OCI-LY1 (cell line): ENCODE measurements around the gene PIWIL4.
"Not testable (repeated sequence)": the region's sequence is repeated elsewhere in the genome, so short reads cannot be mapped to it uniquely, and the experiment has no call there.

Experiments used
- H2AFZ ChIP-seq: fragments of 200-600 bp; sonication (generic), shearing (Covaris generic); 2 replicates; pipeline ENCODE4 v1.6.0; 2014; ENCODE audit warnings: antibody characterized with exemption, mild to moderate bottlenecking, low read length
- H3F3A ChIP-seq: fragments of 200-600 bp; sonication (generic), shearing (Covaris generic); 2 replicates; pipeline ENCODE4 v1.6.0; 2014; ENCODE audit warnings: mild to moderate bottlenecking, antibody characterized with exemption, low read length, moderate library complexity; ENCODE audit not compliant: insufficient read depth
- H3K27ac ChIP-seq: fragments of 200-600 bp; sonication (generic); 2 replicates; pipeline ENCODE4 v1.5.1; 2014; ENCODE audit warnings: low read length, mixed run types, mild to moderate bottlenecking, low read depth; ENCODE audit not compliant: poor library complexity, severe bottlenecking
- H3K27me3 ChIP-seq: fragments of 200-600 bp; sonication (generic); 2 replicates; pipeline ENCODE4 v1.6.0; 2014; ENCODE audit warnings: antibody characterized with exemption, mild to moderate bottlenecking, low read length, moderate library complexity; ENCODE audit not compliant: insufficient read depth
- H3K36me3 ChIP-seq: fragments of 200-600 bp; sonication (generic); 2 replicates; pipeline ENCODE4 v1.6.1; 2014; ENCODE audit warnings: mild to moderate bottlenecking, antibody characterized with exemption, low read length, moderate library complexity, mixed read lengths; ENCODE audit not compliant: insufficient read depth
- H3K4me1 ChIP-seq: fragments of 200-600 bp; sonication (generic); 2 replicates; pipeline ENCODE4 v1.5.1; 2014; ENCODE audit warnings: mild to moderate bottlenecking, low read length, moderate library complexity; ENCODE audit not compliant: insufficient read depth, severe bottlenecking
- H3K4me2 ChIP-seq: fragments of 200-600 bp; sonication (generic), shearing (Covaris generic); 2 replicates; pipeline ENCODE4 v1.6.1; 2014; ENCODE audit warnings: low read length
- H3K4me3 ChIP-seq: fragments of 200-600 bp; sonication (generic); 2 replicates; pipeline ENCODE4 v1.5.1; 2014; ENCODE audit warnings: low read length, low read depth, mild to moderate bottlenecking, mixed read lengths; ENCODE audit not compliant: poor library complexity, severe bottlenecking
- H3K79me2 ChIP-seq: fragments of 200-600 bp; shearing (Covaris generic); 2 replicates; pipeline ENCODE4 v1.6.1; 2016; ENCODE audit warnings: mixed run types, low read length, mixed read lengths; ENCODE audit not compliant: insufficient read depth
- H3K9ac ChIP-seq: fragments of 200-600 bp; sonication (generic), shearing (Covaris generic); 2 replicates; pipeline ENCODE4 v1.6.1; 2014; ENCODE audit warnings: mild to moderate bottlenecking, low read length, mixed read lengths
- H3K9me2 ChIP-seq: fragments of 200-600 bp; sonication (generic), shearing (Covaris generic); 2 replicates; pipeline ENCODE4 v1.6.1; 2014; ENCODE audit warnings: low read depth, mild to moderate bottlenecking, low read length, mixed read lengths
- H3K9me3 ChIP-seq: fragments of 200-600 bp; shearing (Covaris generic); 2 replicates; pipeline ENCODE4 v1.6.1; 2014; ENCODE audit warnings: low read length, mixed read lengths
- H4K20me1 ChIP-seq: fragments of 200-600 bp; sonication (generic), shearing (Covaris generic); 2 replicates; pipeline ENCODE4 v1.6.0; 2016; ENCODE audit warnings: mild to moderate bottlenecking, low read length; ENCODE audit not compliant: insufficient read depth
- CTCF ChIP-seq: fragments of 200-600 bp; sonication (generic), shearing (Covaris generic); IDR thresholded peaks from 2 replicates; pipeline ENCODE4 v1.5.1; 2017; ENCODE audit warnings: mild to moderate bottlenecking, antibody characterized with exemption, low read length, moderate library complexity, mixed read lengths
- EZH2 ChIP-seq: fragments of 200-600 bp; sonication (generic), shearing (Covaris generic); IDR thresholded peaks from 2 replicates; pipeline ENCODE4 v1.8.0; 2017; ENCODE audit warnings: borderline replicate concordance, mixed run types, mild to moderate bottlenecking, antibody characterized with exemption, low read length, moderate library complexity, mixed read lengths

Gene PIWIL4

GRCh38 chr11:94550513-94550912, 16.7 kb upstream of the PIWIL4 start:
- H3K27ac ChIP-seq: no peak overlapping the region
- H3K4me1 ChIP-seq: no peaks in the 10 kb centered on the region
- no peak overlapping the region for H3K9ac ChIP-seq
- H3K9me3 ChIP-seq: no peaks in the 10 kb centered on the region
- no peak overlapping the region for H3K4me2 ChIP-seq
- H3F3A ChIP-seq: no peaks in the 10 kb centered on the region
- no peaks in the 10 kb centered on the region for H3K79me2 ChIP-seq
- H3K27me3 ChIP-seq: no peaks in the 10 kb centered on the region
- H3K4me3 ChIP-seq: no peak overlapping the region
- no peaks in the 10 kb centered on the region for H4K20me1 ChIP-seq
- no peak overlapping the region for H2AFZ ChIP-seq
- no peak for TF ChIP-seq EZH2
- TF ChIP-seq CTCF: no peak
- H3K9me2 ChIP-seq: no peaks in the 10 kb centered on the region
- no peaks in the 10 kb centered on the region for H3K36me3 ChIP-seq

GRCh38 chr11:94553938-94554337, 13.2 kb upstream of the PIWIL4 start:
- Histone ChIP-seq H3K36me3 (no peaks in the 10 kb centered on the region), H3F3A (no peaks in the 10 kb centered on the region), H3K4me1 (no peaks in the 10 kb centered on the region), H3K79me2 (no peaks in the 10 kb centered on the region), H3K9me3 (no peaks in the 10 kb centered on the region), H4K20me1 (no peaks in the 10 kb centered on the region), H3K9ac (no peak overlapping the region), H3K4me3 (no peak overlapping the region), H3K27ac (no peak overlapping the region), H2AFZ (no peak overlapping the region), H3K27me3 (no peaks in the 10 kb centered on the region), H3K4me2 (no peak overlapping the region), H3K9me2 (no peaks in the 10 kb centered on the region)
- TF ChIP-seq CTCF: no peak
- TF ChIP-seq EZH2: no peak

DNA sequence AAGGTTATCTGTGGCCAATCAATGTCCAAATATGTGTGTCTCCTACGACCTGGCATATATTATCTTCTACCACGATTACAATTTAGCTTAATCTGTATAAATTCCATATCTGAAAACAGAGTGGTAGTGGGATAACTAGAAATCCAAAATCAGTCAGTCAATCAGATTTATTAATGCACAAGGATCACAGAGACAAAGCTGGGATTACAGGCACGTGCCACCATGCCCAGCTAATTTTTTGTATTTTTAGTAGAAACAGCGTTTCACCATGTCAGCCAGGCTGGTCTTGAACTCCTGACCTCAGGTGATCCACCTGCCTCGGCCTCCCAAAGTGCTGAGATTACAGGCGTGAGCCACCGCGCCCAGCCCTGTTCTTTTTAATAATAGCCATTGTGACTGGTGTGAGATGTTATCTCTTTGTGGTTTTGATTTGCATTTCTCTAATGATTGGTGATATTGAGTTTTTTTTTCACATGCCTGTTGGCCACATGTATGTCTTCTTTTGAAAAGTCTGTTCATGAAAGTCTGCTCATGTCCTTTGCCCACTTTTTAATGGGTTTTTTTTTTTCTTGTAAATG, 11.3 kb upstream of the PIWIL4 start:
- H3K4me3 ChIP-seq, H3K9me3 ChIP-seq, H3K27ac ChIP-seq, H3F3A ChIP-seq, H3K9me2 ChIP-seq, H3K4me1 ChIP-seq, H4K20me1 ChIP-seq, H3K27me3 ChIP-seq, H3K9ac ChIP-seq, H3K36me3 ChIP-seq, H3K79me2 ChIP-seq, H3K4me2 ChIP-seq, H2AFZ ChIP-seq: not testable (repeated sequence)

DNA sequence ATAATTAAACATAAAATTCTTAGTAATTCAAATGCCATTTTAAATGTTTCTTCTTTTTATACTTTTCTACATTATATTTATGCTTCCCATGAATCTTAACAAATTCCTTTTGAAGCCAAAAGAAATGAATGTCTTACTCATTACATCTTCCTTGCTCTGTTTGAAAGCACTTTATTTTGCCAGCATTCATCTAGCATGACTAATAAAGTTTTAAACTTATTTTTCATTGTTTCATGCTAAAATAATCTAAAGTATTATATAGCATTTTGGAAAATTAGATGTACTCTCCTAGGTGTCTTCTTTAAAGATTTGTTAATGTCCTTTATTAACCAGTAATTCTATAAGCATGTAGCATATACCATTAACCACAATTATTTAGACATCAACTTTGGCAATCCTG, 9.7 kb upstream of the PIWIL4 start:
- no peak overlapping the region for H2AFZ ChIP-seq
- H4K20me1 ChIP-seq: no peaks in the 10 kb centered on the region
- H3K4me1 ChIP-seq: no peaks in the 10 kb centered on the region
- no peak for TF ChIP-seq EZH2
- TF ChIP-seq CTCF: no peak
- no peak overlapping the region for H3K4me3 ChIP-seq
- no peak overlapping the region for H3K27ac ChIP-seq
- H3K79me2 ChIP-seq: no peaks in the 10 kb centered on the region
- H3K27me3 ChIP-seq: no peaks in the 10 kb centered on the region
- no peaks in the 10 kb centered on the region for H3F3A ChIP-seq
- H3K36me3 ChIP-seq: no peaks in the 10 kb centered on the region
- no peaks in the 10 kb centered on the region for H3K9me3 ChIP-seq
- H3K9ac ChIP-seq: no peak overlapping the region
- H3K4me2 ChIP-seq: no peak overlapping the region
- no peaks in the 10 kb centered on the region for H3K9me2 ChIP-seq
